ENCODE data around the gene CTNNA3. TPM values are rescaled to one million over a fixed set of nuclear protein-coding genes. Genes with fewer than 3 reads are reported as not detected.

Gene CTNNA3
- total RNA-seq, 1 experiment from 2014 or later, result not detected

DNA sequence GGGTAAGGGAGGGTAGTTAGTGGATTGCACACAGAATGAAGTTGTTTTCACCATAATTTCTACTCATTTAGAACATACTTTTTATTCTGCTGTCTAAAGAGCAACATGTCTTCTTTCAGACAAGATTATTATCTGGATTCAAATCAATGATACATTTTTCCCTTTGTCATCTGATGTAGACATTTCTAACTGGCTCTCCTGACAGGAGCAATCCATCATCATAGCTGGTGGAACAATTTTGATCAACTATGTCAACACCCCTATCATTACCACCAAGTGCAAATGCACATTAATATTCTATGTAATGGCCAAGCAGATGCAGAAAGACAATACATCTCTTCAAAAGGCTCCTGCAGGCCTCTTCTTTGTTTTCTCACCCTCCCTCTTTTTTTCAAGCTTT lies 1443.0 kb downstream of the CTNNA3 start:
- no peak for DNase-seq
- intact Hi-C loops (cut with micrococcal nuclease; ENCODE audit: unreplicated experiment), result no loop called here
- peaks cover 7% of the 10 kb centered on the region for H3K9me3 Mint-ChIP-seq (ENCODE audit: low read depth, unreplicated experiment)
- H3K4me1 Mint-ChIP-seq (ENCODE audit: low read depth, unreplicated experiment), result no peaks in the 10 kb centered on the region
- CTCF ChIA-PET, result no interaction called here
- H3K4me3 Mint-ChIP-seq (ENCODE audit: low read depth, unreplicated experiment), result no peak overlapping the region
- no peaks in the 10 kb centered on the region for H3K27me3 Mint-ChIP-seq (ENCODE audit: unreplicated experiment)
- H3K36me3 Mint-ChIP-seq (ENCODE audit: insufficient read depth, unreplicated experiment), result no peaks in the 10 kb centered on the region
- no peak overlapping the region for H3K27ac Mint-ChIP-seq (ENCODE audit: unreplicated experiment)
- no peak for TF ChIP-seq CTCF (IDR thresholded peaks at IDR 0.05; ENCODE audit: unreplicated experiment)
- BruUV-seq (replicated peaks), result no TSS peak

GRCh38 chr10:66246177-66246576 lies 1449.8 kb downstream of the CTNNA3 start:
- CTCF ChIA-PET, result no interaction called here
- Mint-ChIP-seq H3K4me3 (ENCODE audit: low read depth, unreplicated experiment) (no peak overlapping the region), H3K36me3 (ENCODE audit: insufficient read depth, unreplicated experiment) (no peaks in the 10 kb centered on the region), H3K27ac (ENCODE audit: unreplicated experiment) (no peak overlapping the region), H3K9me3 (ENCODE audit: low read depth, unreplicated experiment) (peaks cover 12% of the 10 kb centered on the region), H3K4me1 (ENCODE audit: low read depth, unreplicated experiment) (no peaks in the 10 kb centered on the region), H3K27me3 (ENCODE audit: unreplicated experiment) (no peaks in the 10 kb centered on the region)
- no TSS peak for BruUV-seq (replicated peaks)
- no peak for TF ChIP-seq CTCF (IDR thresholded peaks at IDR 0.05; ENCODE audit: unreplicated experiment)
- DNase-seq, result no peak
- intact Hi-C loops (cut with micrococcal nuclease; ENCODE audit: unreplicated experiment), result no loop called here

GRCh38 chr10:66244953-66245352 lies 1451.0 kb downstream of the CTNNA3 start:
- CTCF ChIA-PET, result no interaction called here
- intact Hi-C loops (cut with micrococcal nuclease; ENCODE audit: unreplicated experiment), result no loop called here
- H3K27me3 Mint-ChIP-seq (ENCODE audit: unreplicated experiment), result no peaks in the 10 kb centered on the region
- H3K27ac Mint-ChIP-seq (ENCODE audit: unreplicated experiment), result no peak overlapping the region
- peaks cover 12% of the 10 kb centered on the region for H3K9me3 Mint-ChIP-seq (ENCODE audit: low read depth, unreplicated experiment)
- no peak for DNase-seq
- no TSS peak for BruUV-seq (replicated peaks)
- H3K4me3 Mint-ChIP-seq (ENCODE audit: low read depth, unreplicated experiment), result no peak overlapping the region
- H3K4me1 Mint-ChIP-seq (ENCODE audit: low read depth, unreplicated experiment), result no peaks in the 10 kb centered on the region
- no peak for TF ChIP-seq CTCF (IDR thresholded peaks at IDR 0.05; ENCODE audit: unreplicated experiment)
- no peaks in the 10 kb centered on the region for H3K36me3 Mint-ChIP-seq (ENCODE audit: insufficient read depth, unreplicated experiment)

DNA sequence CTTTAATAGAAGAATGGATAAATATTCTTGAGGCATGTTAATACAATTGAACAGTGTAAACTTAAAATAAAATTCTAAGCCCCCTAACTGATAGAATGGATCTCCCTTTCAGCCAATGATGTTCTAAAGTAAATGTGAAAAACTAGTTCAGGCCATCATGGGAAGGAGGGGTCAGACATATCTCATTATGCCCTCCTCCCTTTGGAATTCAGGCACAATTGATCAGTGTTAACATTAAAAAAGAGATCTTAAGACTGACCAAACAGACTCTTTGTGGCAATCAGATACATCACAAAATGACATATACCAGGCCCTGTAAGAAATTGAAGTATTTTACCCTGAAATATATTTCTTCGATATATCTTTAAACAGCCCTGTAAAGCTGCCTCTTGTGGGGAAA lies 1453.1 kb downstream of the CTNNA3 start:
- Mint-ChIP-seq H3K36me3 (ENCODE audit: insufficient read depth, unreplicated experiment) (no peaks in the 10 kb centered on the region), H3K4me1 (ENCODE audit: low read depth, unreplicated experiment) (no peaks in the 10 kb centered on the region), H3K27me3 (ENCODE audit: unreplicated experiment) (no peaks in the 10 kb centered on the region), H3K27ac (ENCODE audit: unreplicated experiment) (no peak overlapping the region), H3K4me3 (ENCODE audit: low read depth, unreplicated experiment) (no peak overlapping the region), H3K9me3 (ENCODE audit: low read depth, unreplicated experiment) (peaks cover 7% of the 10 kb centered on the region)
- intact Hi-C loops (cut with micrococcal nuclease; ENCODE audit: unreplicated experiment), result no loop called here
- TF ChIP-seq CTCF (IDR thresholded peaks at IDR 0.05; ENCODE audit: unreplicated experiment), result no peak
- CTCF ChIA-PET, result no interaction called here
- no peak for DNase-seq
- no TSS peak for BruUV-seq (replicated peaks)

- Mint-ChIP-seq H3K27me3 (ENCODE audit: unreplicated experiment) (no peaks in the 10 kb centered on the region), H3K27ac (ENCODE audit: unreplicated experiment) (no peak overlapping the region), H3K9me3 (ENCODE audit: low read depth, unreplicated experiment) (peaks cover 2% of the 10 kb centered on the region), H3K4me3 (ENCODE audit: low read depth, unreplicated experiment) (no peak overlapping the region), H3K36me3 (ENCODE audit: insufficient read depth, unreplicated experiment) (no peaks in the 10 kb centered on the region), H3K4me1 (ENCODE audit: low read depth, unreplicated experiment) (no peaks in the 10 kb centered on the region)
- no peak for DNase-seq
- intact Hi-C loops (cut with micrococcal nuclease; ENCODE audit: unreplicated experiment), result no loop called here
- BruUV-seq (replicated peaks), result no TSS peak
- TF ChIP-seq CTCF (IDR thresholded peaks at IDR 0.05; ENCODE audit: unreplicated experiment), result no peak
- CTCF ChIA-PET, result no interaction called here
Measured at GRCh38 chr10:66239062-66239461, 1456.9 kb downstream of the CTNNA3 start.
